ENCODE measurements around the gene PHKA1. TPM values are rescaled to one million over a fixed set of nuclear protein-coding genes. Genes with fewer than 3 reads are reported as not detected.

The PHKA1 gene
- total and polyA plus RNA-seq, 2 donors from 2014 or later = 2.6 to 3.4 TPM

DNA sequence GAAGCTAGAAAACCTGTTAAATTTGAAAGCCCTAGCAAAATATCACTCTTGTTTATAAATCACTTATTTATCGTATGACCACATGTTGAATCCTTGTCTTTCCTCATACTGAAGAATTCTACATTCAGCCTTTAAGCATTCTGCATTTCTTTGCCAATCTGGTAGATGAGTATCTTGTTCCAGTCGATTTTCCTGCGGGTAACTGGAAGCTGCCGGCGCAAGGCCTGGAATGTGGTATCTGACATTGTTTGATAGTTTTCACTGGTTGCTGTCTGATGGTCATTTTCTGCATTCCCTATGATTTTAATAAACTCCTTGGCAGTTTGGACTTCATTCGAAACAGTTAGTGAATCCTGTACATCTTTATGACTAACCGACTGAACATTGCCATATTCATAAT, 13.7 kb upstream of the PHKA1 start:
- H3K27me3 ChIP-seq (ENCODE audit: control insufficient read depth, insufficient read depth, low read length) = peaks cover 2% of the 10 kb centered on the region
- no peaks in the 10 kb centered on the region for H3K9me3 ChIP-seq (ENCODE audit: control insufficient read depth in 2 of 3, insufficient read depth in 1 of 3, low read length in 3 of 3)
- TF ChIP-seq CTCF (IDR thresholded peaks at IDR 0.05; ENCODE audit: borderline replicate concordance, extremely low read depth, insufficient read depth) = no peak
- H3K9ac ChIP-seq (ENCODE audit: low read length in 3 of 3) = no peak overlapping the region
- no peaks in the 10 kb centered on the region for H3K36me3 ChIP-seq (ENCODE audit: control insufficient read depth in 2 of 3, insufficient read depth in 3 of 3, low read length in 3 of 3)
- H3K4me3 ChIP-seq (ENCODE audit: low read length in 3 of 3) = no peak overlapping the region
- no peaks in the 10 kb centered on the region for H3K4me1 ChIP-seq (ENCODE audit: control insufficient read depth in 2 of 3, insufficient read depth in 2 of 3, low read depth in 1 of 3, low read length in 3 of 3)
- intact Hi-C loops (cut with DNase I) = no loop called here
- no peak for FAIRE-seq
- no peak for DNase-seq
- no peak overlapping the region for H3K27ac ChIP-seq (ENCODE audit: low read depth in 2 of 2, low read length in 2 of 2)

GRCh38 chrX:72716766-72717165, 2.7 kb upstream of the PHKA1 start:
- Histone ChIP-seq H3K4me3 (ENCODE audit: low read length in 3 of 3) (no peak overlapping the region), H3K36me3 (ENCODE audit: control insufficient read depth in 2 of 3, insufficient read depth in 3 of 3, low read length in 3 of 3) (no peaks in the 10 kb centered on the region), H3K9ac (ENCODE audit: low read length in 3 of 3) (no peak overlapping the region), H3K9me3 (ENCODE audit: control insufficient read depth in 2 of 3, insufficient read depth in 1 of 3, low read length in 3 of 3) (no peaks in the 10 kb centered on the region), H3K27ac (ENCODE audit: low read depth in 2 of 2, low read length in 2 of 2) (no peak overlapping the region), H3K4me1 (ENCODE audit: control insufficient read depth in 2 of 3, insufficient read depth in 2 of 3, low read depth in 1 of 3, low read length in 3 of 3) (no peaks in the 10 kb centered on the region), H3K27me3 (ENCODE audit: control insufficient read depth, insufficient read depth, low read length) (no peaks in the 10 kb centered on the region)
- intact Hi-C loops (cut with DNase I) = no loop called here
- DNase-seq (peak in 1 of 5 donors; percentile 8), FAIRE-seq (no peak)
- no peak for TF ChIP-seq CTCF (IDR thresholded peaks at IDR 0.05; ENCODE audit: borderline replicate concordance, extremely low read depth, insufficient read depth)

GRCh38 chrX:72715546-72715945, 1.4 kb upstream of the PHKA1 start:
- Histone ChIP-seq H3K9ac (ENCODE audit: low read length in 3 of 3) (no peak overlapping the region), H3K4me3 (ENCODE audit: low read length in 3 of 3) (no peak overlapping the region), H3K27ac (ENCODE audit: low read depth in 2 of 2, low read length in 2 of 2) (no peak overlapping the region), H3K27me3 (ENCODE audit: control insufficient read depth, insufficient read depth, low read length) (no peaks in the 10 kb centered on the region), H3K9me3 (ENCODE audit: control insufficient read depth in 2 of 3, insufficient read depth in 1 of 3, low read length in 3 of 3) (no peaks in the 10 kb centered on the region), H3K36me3 (ENCODE audit: control insufficient read depth in 2 of 3, insufficient read depth in 3 of 3, low read length in 3 of 3) (no peaks in the 10 kb centered on the region), H3K4me1 (ENCODE audit: control insufficient read depth in 2 of 3, insufficient read depth in 2 of 3, low read depth in 1 of 3, low read length in 3 of 3) (no peaks in the 10 kb centered on the region)
- TF ChIP-seq CTCF (IDR thresholded peaks at IDR 0.05; ENCODE audit: borderline replicate concordance, extremely low read depth, insufficient read depth) = no peak
- intact Hi-C loops (cut with DNase I) = no loop called here
- FAIRE-seq = no peak
- DNase-seq = no peak

DNA sequence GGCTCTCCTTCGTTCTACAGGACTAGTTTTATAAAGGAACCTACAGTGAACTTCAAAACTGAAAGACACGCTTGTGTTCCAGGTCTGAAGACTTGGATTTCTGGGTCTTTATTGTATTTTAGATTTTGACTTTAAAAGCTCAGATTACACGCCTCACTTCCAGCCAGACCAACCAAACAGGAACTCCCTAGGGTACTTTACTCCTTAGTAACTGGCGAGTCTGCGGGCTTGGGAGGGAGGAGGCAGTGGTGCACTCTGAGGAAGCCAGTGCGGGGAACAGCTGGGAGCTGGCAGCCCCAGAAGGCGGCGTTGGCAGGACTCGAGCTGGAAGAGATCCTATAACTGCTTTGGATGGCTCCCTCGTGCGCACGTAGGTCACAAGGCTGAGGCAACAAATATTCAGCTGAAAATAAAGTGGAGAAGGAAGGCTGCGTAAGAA, 391 bp upstream of the PHKA1 start:
- Histone ChIP-seq H3K36me3 (ENCODE audit: control insufficient read depth in 2 of 3, insufficient read depth in 3 of 3, low read length in 3 of 3) (no peaks in the 10 kb centered on the region), H3K4me1 (ENCODE audit: control insufficient read depth in 2 of 3, insufficient read depth in 2 of 3, low read depth in 1 of 3, low read length in 3 of 3) (no peaks in the 10 kb centered on the region), H3K9me3 (ENCODE audit: control insufficient read depth in 2 of 3, insufficient read depth in 1 of 3, low read length in 3 of 3) (no peaks in the 10 kb centered on the region), H3K4me3 (ENCODE audit: low read length in 3 of 3) (peak overlapping the region; percentile 64 to 76 (median 68)), H3K27me3 (ENCODE audit: control insufficient read depth, insufficient read depth, low read length) (no peaks in the 10 kb centered on the region), H3K27ac (ENCODE audit: low read depth in 2 of 2, low read length in 2 of 2) (peak overlapping the region; percentile 43 to 65), H3K9ac (ENCODE audit: low read length in 3 of 3) (peak overlapping the region in 1 of 3 donors; percentile 51)
- intact Hi-C loops (cut with DNase I) = no loop called here
- DNase-seq (peak; percentile 57 to 76 (median 69)), FAIRE-seq (no peak)
- TF ChIP-seq CTCF (IDR thresholded peaks at IDR 0.05; ENCODE audit: borderline replicate concordance, extremely low read depth, insufficient read depth) = no peak
